PFSK-1 (cell line): Measurements from ENCODE around the gene ZIC1.

Experiments used
- FOXP2 ChIP-seq: optimal IDR thresholded peaks from 2 replicates; pipeline ENCODE3; 2011; ENCODE audit warnings: borderline replicate concordance, control low read depth, inconsistent platforms; ENCODE audit not compliant: insufficient read depth; ENCODE audit errors: extremely low read length, extremely low read depth
- POLR2AphosphoS5 ChIP-seq: IDR thresholded peaks from 2 replicates; pipeline ENCODE4 v1.6.1; 2012; ENCODE audit warnings: low read depth, mild to moderate bottlenecking, control low read depth, low read length, moderate library complexity
- SIN3A ChIP-seq: IDR thresholded peaks from 2 replicates; pipeline ENCODE4 v1.6.1; 2012; ENCODE audit warnings: mild to moderate bottlenecking, low read length, moderate library complexity, borderline replicate concordance; ENCODE audit not compliant: insufficient read depth
- TAF1 ChIP-seq: IDR thresholded peaks from 2 replicates; pipeline ENCODE4 v1.6.1; 2012; ENCODE audit warnings: low read length, control low read depth, borderline replicate concordance; ENCODE audit not compliant: insufficient read depth
- TF ChIP-seq, protein P1 (sequence below), 2 experiments: IDR thresholded peaks; 2 replicates each; pipeline versions ENCODE4 v1.6.1 to v1.8.0; 2011 to 2012; ENCODE audit warnings: low read depth in 2 of 2, low read length in 2 of 2, control low read depth in 1 of 2, inconsistent platforms in 1 of 2, mild to moderate bottlenecking in 1 of 2, moderate library complexity in 1 of 2; ENCODE audit not compliant: insufficient read depth in 1 of 2

Gene ZIC1

GRCh38 chr3:147431751-147432150 is 22.6 kb downstream of the ZIC1 start:
- no peak for TF ChIP-seq FOXP2
- TF ChIP-seq POLR2AphosphoS5 = no peak
- TF ChIP-seq, protein P1, sequence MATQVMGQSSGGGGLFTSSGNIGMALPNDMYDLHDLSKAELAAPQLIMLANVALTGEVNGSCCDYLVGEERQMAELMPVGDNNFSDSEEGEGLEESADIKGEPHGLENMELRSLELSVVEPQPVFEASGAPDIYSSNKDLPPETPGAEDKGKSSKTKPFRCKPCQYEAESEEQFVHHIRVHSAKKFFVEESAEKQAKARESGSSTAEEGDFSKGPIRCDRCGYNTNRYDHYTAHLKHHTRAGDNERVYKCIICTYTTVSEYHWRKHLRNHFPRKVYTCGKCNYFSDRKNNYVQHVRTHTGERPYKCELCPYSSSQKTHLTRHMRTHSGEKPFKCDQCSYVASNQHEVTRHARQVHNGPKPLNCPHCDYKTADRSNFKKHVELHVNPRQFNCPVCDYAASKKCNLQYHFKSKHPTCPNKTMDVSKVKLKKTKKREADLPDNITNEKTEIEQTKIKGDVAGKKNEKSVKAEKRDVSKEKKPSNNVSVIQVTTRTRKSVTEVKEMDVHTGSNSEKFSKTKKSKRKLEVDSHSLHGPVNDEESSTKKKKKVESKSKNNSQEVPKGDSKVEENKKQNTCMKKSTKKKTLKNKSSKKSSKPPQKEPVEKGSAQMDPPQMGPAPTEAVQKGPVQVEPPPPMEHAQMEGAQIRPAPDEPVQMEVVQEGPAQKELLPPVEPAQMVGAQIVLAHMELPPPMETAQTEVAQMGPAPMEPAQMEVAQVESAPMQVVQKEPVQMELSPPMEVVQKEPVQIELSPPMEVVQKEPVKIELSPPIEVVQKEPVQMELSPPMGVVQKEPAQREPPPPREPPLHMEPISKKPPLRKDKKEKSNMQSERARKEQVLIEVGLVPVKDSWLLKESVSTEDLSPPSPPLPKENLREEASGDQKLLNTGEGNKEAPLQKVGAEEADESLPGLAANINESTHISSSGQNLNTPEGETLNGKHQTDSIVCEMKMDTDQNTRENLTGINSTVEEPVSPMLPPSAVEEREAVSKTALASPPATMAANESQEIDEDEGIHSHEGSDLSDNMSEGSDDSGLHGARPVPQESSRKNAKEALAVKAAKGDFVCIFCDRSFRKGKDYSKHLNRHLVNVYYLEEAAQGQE (IDR thresholded peaks at IDR 0.05; ENCODE audit: insufficient read depth in 1 of 2, low read depth in 2 of 2, low read length in 2 of 2) = no peak
- no peak for TF ChIP-seq SIN3A
- no peak for TF ChIP-seq TAF1

DNA sequence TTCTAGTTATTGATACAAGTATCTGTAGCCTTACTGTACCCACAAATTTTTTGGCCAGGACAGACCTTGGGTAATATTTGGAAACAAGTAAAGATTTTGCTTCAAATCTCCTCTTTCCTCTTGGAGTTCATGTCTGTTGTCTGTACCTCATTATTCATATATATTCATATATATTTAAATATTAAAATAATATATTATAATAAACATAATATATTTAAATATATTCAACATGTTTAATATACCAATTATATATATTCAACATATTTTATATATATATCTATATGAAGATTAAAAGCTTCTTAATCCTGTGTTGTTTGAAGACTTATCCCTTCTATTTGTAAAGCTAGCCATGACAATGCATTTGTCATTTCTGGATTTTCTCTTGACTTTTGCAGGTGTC is 38.1 kb downstream of the ZIC1 start:
- no peak for TF ChIP-seq POLR2AphosphoS5
- TF ChIP-seq FOXP2 = no peak
- no peak for TF ChIP-seq SIN3A
- TF ChIP-seq TAF1 = no peak
- TF ChIP-seq, protein P1 (IDR thresholded peaks at IDR 0.05; ENCODE audit: insufficient read depth in 1 of 2, low read depth in 2 of 2, low read length in 2 of 2) = no peak

DNA sequence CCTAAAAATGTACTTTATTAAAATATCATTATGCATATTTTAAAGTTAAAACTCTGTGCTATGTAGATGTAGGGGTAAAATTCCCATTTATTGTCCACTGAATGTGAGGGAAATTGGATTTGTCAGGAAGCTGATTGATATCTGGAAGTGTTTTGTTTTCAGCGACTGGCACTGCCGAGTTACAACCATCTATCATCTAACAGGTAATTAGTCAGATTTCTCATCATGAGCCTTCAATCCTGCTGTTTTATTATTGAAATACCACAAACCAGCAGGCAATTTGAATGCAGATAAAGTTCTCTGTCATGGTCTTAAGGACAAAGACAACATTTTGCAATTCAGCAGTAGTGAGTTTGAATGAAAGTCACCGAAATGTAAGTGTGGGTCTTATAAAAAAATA is 40.5 kb downstream of the ZIC1 start:
- TF ChIP-seq TAF1 = no peak
- TF ChIP-seq POLR2AphosphoS5 = no peak
- TF ChIP-seq, protein P1 (IDR thresholded peaks at IDR 0.05; ENCODE audit: insufficient read depth in 1 of 2, low read depth in 2 of 2, low read length in 2 of 2) = no peak
- no peak for TF ChIP-seq SIN3A
- TF ChIP-seq FOXP2 = no peak

- TF ChIP-seq POLR2AphosphoS5 = no peak
- TF ChIP-seq FOXP2 = no peak
- TF ChIP-seq, protein P1 (IDR thresholded peaks at IDR 0.05; ENCODE audit: insufficient read depth in 1 of 2, low read depth in 2 of 2, low read length in 2 of 2) = no peak
- no peak for TF ChIP-seq SIN3A
- no peak for TF ChIP-seq TAF1
These were observed 50.0 kb downstream of the ZIC1 start for GRCh38 chr3:147458995-147459704.
